ENCODE results near the gene PDE8A. TPM values are rescaled to one million over a fixed set of nuclear protein-coding genes. Genes with fewer than 3 reads are reported as not detected.

The PDE8A gene
- total and polyA plus RNA-seq, 2 of the 4 experiments (the other 2 are of a cell fraction): 32.4 to 35.9 TPM

- intact Hi-C loops (cut with micrococcal nuclease) (no loop called here), dilution Hi-C loops (cut with HindIII; ENCODE audit: low sequenced_read_pairs, unreplicated experiment) (no loop called here), in situ Hi-C loops (cut with MboI; ENCODE audit: low sequenced_read_pairs) (no loop called here)
- Histone ChIP-seq H3K23ac (ENCODE audit: low read depth, low read length) (no peak overlapping the region), H3K36me3 (ENCODE audit: control insufficient read depth, insufficient read depth, low read length) (peaks cover 23% of the 10 kb centered on the region), H3K4me2 (ENCODE audit: low read depth, low read length) (no peak overlapping the region), H2BK5ac (ENCODE audit: low read depth, low read length, poor library complexity, severe bottlenecking) (no peak overlapping the region), H3K9me1 (ENCODE audit: insufficient read depth, low read length) (peaks cover 2% of the 10 kb centered on the region; the same call in 1 of the 2 replicates), H4K8ac (ENCODE audit: low read depth in 2 of 2, low read length in 2 of 2) (no peak overlapping the region), H2AK9ac (replicated peaks; ENCODE audit: low read depth, low read length, poor library complexity) (no peak overlapping the region), H3K4me1 (ENCODE audit: control insufficient read depth, insufficient read depth, low read length) (no peaks in the 10 kb centered on the region), H3K9ac (ENCODE audit: low read depth, low read length) (no peak overlapping the region), H2BK20ac (ENCODE audit: low read depth, low read length) (no peak overlapping the region), H3K4me3 (ENCODE audit: insufficient read depth, low read depth, low read length) (no peak overlapping the region), H2AFZ (replicated peaks; ENCODE audit: low read length, poor library complexity) (no peak overlapping the region), H3K18ac (ENCODE audit: low read depth, low read length) (no peak overlapping the region), H3K27me3 (ENCODE audit: control insufficient read depth, insufficient read depth, low read length) (no peaks in the 10 kb centered on the region), H4K91ac (ENCODE audit: insufficient read depth, low read depth, low read length) (no peak overlapping the region), H3K56ac (ENCODE audit: extremely low read depth, insufficient read depth, low read length) (no peak overlapping the region), H4K5ac (ENCODE audit: low read depth, low read length) (no peak overlapping the region), H4K20me1 (ENCODE audit: insufficient read depth, low read length) (no peaks in the 10 kb centered on the region), H2AK5ac (ENCODE audit: low read depth, low read length) (no peak overlapping the region), H3K4ac (ENCODE audit: low read depth, low read length) (no peak overlapping the region), H2BK15ac (ENCODE audit: low read depth, low read length) (no peak overlapping the region), H2BK120ac (ENCODE audit: low read depth, low read length) (no peak overlapping the region), H3K27ac (ENCODE audit: insufficient read depth, low read length) (no peak overlapping the region), H3K79me1 (ENCODE audit: low read depth in 1 of 2, low read length in 2 of 2) (peaks cover 8 to 9% of the 10 kb centered on the region in 2 experiments; a peak in 3 of 4 replicates), H3K14ac (replicated peaks; ENCODE audit: low read depth, low read length) (no peak overlapping the region), H3K9me3 (ENCODE audit: control insufficient read depth, insufficient read depth, low read length) (no peaks in the 10 kb centered on the region)
- DNase-seq (no peak), ATAC-seq (ENCODE audit: low read depth) (no peak)
- ChIA-PET CTCF (no interaction called here), POLR2A (ENCODE audit: unreplicated experiment) (no interaction called here)
- BruUV-seq (replicated peaks): no TSS peak
- WGBS, 2 experiments (ENCODE audit: extremely low coverage in 2 of 2, insufficient read length in 1 of 2): no CpG with 5 or more reads among the region's 1 CpG
- TF ChIP-seq BHLHE40 (IDR thresholded peaks at IDR 0.05; ENCODE audit: low read depth, low read length): no peak
- TF ChIP-seq CEBPB (IDR thresholded peaks at IDR 0.05; ENCODE audit: low read depth, low read length): no peak
- TF ChIP-seq USF2 (IDR thresholded peaks at IDR 0.05; ENCODE audit: low read depth, low read length): no peak
- TF ChIP-seq RCOR1 (IDR thresholded peaks at IDR 0.05; ENCODE audit: insufficient replicate concordance, low read length): no peak
- no peak for TF ChIP-seq POLR2A (IDR thresholded peaks at IDR 0.05; ENCODE audit: low read depth, low read length)
- TF ChIP-seq ELK1 (IDR thresholded peaks at IDR 0.05; ENCODE audit: borderline replicate concordance, low read depth, low read length): no peak
- TF ChIP-seq RFX5 (IDR thresholded peaks at IDR 0.05; ENCODE audit: low read depth, low read length): no peak
- no peak for TF ChIP-seq CHD1 (IDR thresholded peaks at IDR 0.05; ENCODE audit: low read depth, low read length)
- TF ChIP-seq MAZ (IDR thresholded peaks at IDR 0.05; ENCODE audit: borderline replicate concordance, low read depth, low read length): no peak
- TF ChIP-seq NFE2L2 (IDR thresholded peaks at IDR 0.05; ENCODE audit: low read depth, low read length): no peak
Observed at GRCh38 chr15:85131915-85132314, 150.3 kb downstream of the PDE8A start.
